Measurements from ENCODE around the gene PDE2A. TPM values are rescaled to one million over a fixed set of nuclear protein-coding genes. Genes with fewer than 3 reads are reported as not detected.

The PDE2A gene
- total RNA-seq, 1 experiment from 2014 or later = 0.74 TPM

DNA sequence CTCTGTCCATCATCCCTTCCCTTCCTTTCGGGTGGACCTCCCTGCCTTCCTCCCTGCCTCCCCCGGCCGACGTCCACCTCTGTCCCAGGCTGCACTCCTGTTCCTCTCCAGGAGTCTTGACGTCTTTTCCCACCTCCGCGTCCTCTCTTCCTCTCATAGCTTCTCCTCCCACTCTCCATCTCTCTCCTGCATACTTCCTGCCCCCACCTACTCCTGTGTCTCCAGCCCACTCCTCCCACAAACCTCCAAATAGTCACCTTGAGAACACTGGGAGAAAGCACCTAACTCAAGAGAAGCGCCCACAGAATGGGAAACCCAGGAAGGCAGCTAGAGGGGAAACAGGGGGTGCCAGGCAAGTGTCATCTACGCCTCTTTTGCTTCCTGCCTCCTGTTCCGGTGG is 60.8 kb downstream of the PDE2A start:
- Histone ChIP-seq H3K36me3 (ENCODE audit: control insufficient read depth, insufficient read depth, low read length) (no peaks in the 10 kb centered on the region), H3K27me3 (ENCODE audit: control insufficient read depth, insufficient read depth, low read length) (peaks cover 22% of the 10 kb centered on the region), H3K9me3 (ENCODE audit: control insufficient read depth, insufficient read depth, low read depth, low read length) (no peaks in the 10 kb centered on the region), H3K27ac (ENCODE audit: low read length) (no peak overlapping the region), H3K4me1 (ENCODE audit: control insufficient read depth, insufficient read depth, low read length) (no peaks in the 10 kb centered on the region), H3K4me3 (ENCODE audit: low read depth in 2 of 2, low read length in 2 of 2) (no peak overlapping the region)
- ChIA-PET POLR2A (no interaction called here), CTCF (no interaction called here)
- no TSS peak for BruUV-seq (replicated peaks)
- DNase-seq (ENCODE audit: low read depth, low spot score) (no peak), ATAC-seq (no peak)
- intact Hi-C loops (cut with micrococcal nuclease; ENCODE audit: unreplicated experiment) (no loop called here), in situ Hi-C loops (cut with HindIII; ENCODE audit: low pct_unique_long_range_greater_than_20kb, low sequenced_read_pairs) (no loop called here)
- TF ChIP-seq SIN3A (IDR thresholded peaks at IDR 0.05; ENCODE audit: borderline replicate concordance, insufficient read depth, low read depth, low read length) (no peak), TCF7L2 (IDR thresholded peaks at IDR 0.05; ENCODE audit: low read depth, low read length) (no peak), POLR2AphosphoS5 (IDR thresholded peaks at IDR 0.05; ENCODE audit: low read depth, low read length) (no peak)
- TF ChIP-seq, protein P1, sequence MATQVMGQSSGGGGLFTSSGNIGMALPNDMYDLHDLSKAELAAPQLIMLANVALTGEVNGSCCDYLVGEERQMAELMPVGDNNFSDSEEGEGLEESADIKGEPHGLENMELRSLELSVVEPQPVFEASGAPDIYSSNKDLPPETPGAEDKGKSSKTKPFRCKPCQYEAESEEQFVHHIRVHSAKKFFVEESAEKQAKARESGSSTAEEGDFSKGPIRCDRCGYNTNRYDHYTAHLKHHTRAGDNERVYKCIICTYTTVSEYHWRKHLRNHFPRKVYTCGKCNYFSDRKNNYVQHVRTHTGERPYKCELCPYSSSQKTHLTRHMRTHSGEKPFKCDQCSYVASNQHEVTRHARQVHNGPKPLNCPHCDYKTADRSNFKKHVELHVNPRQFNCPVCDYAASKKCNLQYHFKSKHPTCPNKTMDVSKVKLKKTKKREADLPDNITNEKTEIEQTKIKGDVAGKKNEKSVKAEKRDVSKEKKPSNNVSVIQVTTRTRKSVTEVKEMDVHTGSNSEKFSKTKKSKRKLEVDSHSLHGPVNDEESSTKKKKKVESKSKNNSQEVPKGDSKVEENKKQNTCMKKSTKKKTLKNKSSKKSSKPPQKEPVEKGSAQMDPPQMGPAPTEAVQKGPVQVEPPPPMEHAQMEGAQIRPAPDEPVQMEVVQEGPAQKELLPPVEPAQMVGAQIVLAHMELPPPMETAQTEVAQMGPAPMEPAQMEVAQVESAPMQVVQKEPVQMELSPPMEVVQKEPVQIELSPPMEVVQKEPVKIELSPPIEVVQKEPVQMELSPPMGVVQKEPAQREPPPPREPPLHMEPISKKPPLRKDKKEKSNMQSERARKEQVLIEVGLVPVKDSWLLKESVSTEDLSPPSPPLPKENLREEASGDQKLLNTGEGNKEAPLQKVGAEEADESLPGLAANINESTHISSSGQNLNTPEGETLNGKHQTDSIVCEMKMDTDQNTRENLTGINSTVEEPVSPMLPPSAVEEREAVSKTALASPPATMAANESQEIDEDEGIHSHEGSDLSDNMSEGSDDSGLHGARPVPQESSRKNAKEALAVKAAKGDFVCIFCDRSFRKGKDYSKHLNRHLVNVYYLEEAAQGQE (IDR thresholded peaks at IDR 0.05; ENCODE audit: insufficient read depth in 1 of 2, low read depth in 2 of 2, low read length in 1 of 2) = no peak
- TF ChIP-seq, protein P2, sequence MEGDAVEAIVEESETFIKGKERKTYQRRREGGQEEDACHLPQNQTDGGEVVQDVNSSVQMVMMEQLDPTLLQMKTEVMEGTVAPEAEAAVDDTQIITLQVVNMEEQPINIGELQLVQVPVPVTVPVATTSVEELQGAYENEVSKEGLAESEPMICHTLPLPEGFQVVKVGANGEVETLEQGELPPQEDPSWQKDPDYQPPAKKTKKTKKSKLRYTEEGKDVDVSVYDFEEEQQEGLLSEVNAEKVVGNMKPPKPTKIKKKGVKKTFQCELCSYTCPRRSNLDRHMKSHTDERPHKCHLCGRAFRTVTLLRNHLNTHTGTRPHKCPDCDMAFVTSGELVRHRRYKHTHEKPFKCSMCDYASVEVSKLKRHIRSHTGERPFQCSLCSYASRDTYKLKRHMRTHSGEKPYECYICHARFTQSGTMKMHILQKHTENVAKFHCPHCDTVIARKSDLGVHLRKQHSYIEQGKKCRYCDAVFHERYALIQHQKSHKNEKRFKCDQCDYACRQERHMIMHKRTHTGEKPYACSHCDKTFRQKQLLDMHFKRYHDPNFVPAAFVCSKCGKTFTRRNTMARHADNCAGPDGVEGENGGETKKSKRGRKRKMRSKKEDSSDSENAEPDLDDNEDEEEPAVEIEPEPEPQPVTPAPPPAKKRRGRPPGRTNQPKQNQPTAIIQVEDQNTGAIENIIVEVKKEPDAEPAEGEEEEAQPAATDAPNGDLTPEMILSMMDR (IDR thresholded peaks at IDR 0.05) = no peak

DNA sequence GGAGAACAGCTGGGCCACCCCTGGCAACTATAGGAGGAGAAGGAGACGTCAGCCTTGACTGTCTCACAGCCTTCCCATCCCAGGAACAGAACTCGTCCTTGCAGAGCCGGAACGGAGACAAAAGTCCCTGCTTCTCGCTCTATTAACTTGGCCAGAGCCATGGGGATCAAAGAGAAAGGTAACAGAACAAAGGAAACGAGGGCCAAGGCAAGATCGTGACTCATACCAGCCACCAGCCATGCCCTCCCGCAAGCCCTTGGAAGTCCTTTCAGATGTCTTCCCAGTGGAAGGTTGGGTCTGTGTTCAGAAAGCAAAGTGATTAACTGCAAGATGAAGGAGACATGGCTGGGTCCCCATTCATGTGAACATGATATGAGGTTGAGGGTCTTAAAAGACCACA is 64.7 kb downstream of the PDE2A start:
- DNase-seq (ENCODE audit: low read depth, low spot score) (no peak), ATAC-seq (no peak)
- H3K27me3 ChIP-seq (ENCODE audit: control insufficient read depth, insufficient read depth, low read length) = peaks cover 18% of the 10 kb centered on the region
- no peaks in the 10 kb centered on the region for H3K9me3 ChIP-seq (ENCODE audit: control insufficient read depth, insufficient read depth, low read depth, low read length)
- H3K4me3 ChIP-seq (ENCODE audit: low read depth in 2 of 2, low read length in 2 of 2) = no peak overlapping the region
- ChIA-PET POLR2A (no interaction called here), CTCF (interaction anchor here (1.2 to 1.7 kb wide), 2 partner anchors 10 to 18 kb away, joined by 6 read pairs; no protein-coding TSS in a partner anchor)
- BruUV-seq (replicated peaks) = no TSS peak
- in situ Hi-C loops (cut with HindIII; ENCODE audit: low pct_unique_long_range_greater_than_20kb, low sequenced_read_pairs) (no loop called here), intact Hi-C loops (cut with micrococcal nuclease; ENCODE audit: unreplicated experiment) (no loop called here)
- no peak for TF ChIP-seq TCF7L2 (IDR thresholded peaks at IDR 0.05; ENCODE audit: low read depth, low read length)
- TF ChIP-seq SIN3A (IDR thresholded peaks at IDR 0.05; ENCODE audit: borderline replicate concordance, insufficient read depth, low read depth, low read length) = no peak
- TF ChIP-seq, protein P1 (IDR thresholded peaks at IDR 0.05; ENCODE audit: insufficient read depth in 1 of 2, low read depth in 2 of 2, low read length in 1 of 2) = no peak
- TF ChIP-seq, protein P2 (IDR thresholded peaks at IDR 0.05) = no peak
- no peak for TF ChIP-seq POLR2AphosphoS5 (IDR thresholded peaks at IDR 0.05; ENCODE audit: low read depth, low read length)
- H3K27ac ChIP-seq (ENCODE audit: low read length) = no peak overlapping the region
- H3K4me1 ChIP-seq (ENCODE audit: control insufficient read depth, insufficient read depth, low read length) = no peaks in the 10 kb centered on the region
- no peaks in the 10 kb centered on the region for H3K36me3 ChIP-seq (ENCODE audit: control insufficient read depth, insufficient read depth, low read length)

Measured in Panc1 (cell line).